GM06990 (cell line): ENCODE results near the gene CRAMP1.

Source experiments
- DNase-seq: peaks from one replicate; pipeline ENCODE4 v3.0.0-alpha.2; 2011; ENCODE audit not compliant: insufficient read length; ENCODE audit errors: extremely low read depth
- H3K27me3 ChIP-seq: replicated peaks from 2 replicates; pipeline ENCODE4 v1.6.0; 2011; ENCODE audit warnings: low read length; ENCODE audit not compliant: control insufficient read depth, insufficient read depth
- H3K36me3 ChIP-seq: 2 replicates; pipeline ENCODE4 v1.5.1; 2011; ENCODE audit warnings: low read length; ENCODE audit not compliant: control insufficient read depth, insufficient read depth
- H3K4me3 ChIP-seq: replicated peaks from 2 replicates; pipeline ENCODE4 v1.5.1; 2011; ENCODE audit warnings: low read depth, mild to moderate bottlenecking, control low read depth, low read length
- TF ChIP-seq, protein P1 (sequence below): IDR thresholded peaks from 2 replicates; pipeline ENCODE4 v1.5.1; 2011; ENCODE audit warnings: low read length, control low read depth, mild to moderate bottlenecking, inconsistent platforms; ENCODE audit not compliant: insufficient read depth, poor library complexity, severe bottlenecking

Gene CRAMP1

DNA sequence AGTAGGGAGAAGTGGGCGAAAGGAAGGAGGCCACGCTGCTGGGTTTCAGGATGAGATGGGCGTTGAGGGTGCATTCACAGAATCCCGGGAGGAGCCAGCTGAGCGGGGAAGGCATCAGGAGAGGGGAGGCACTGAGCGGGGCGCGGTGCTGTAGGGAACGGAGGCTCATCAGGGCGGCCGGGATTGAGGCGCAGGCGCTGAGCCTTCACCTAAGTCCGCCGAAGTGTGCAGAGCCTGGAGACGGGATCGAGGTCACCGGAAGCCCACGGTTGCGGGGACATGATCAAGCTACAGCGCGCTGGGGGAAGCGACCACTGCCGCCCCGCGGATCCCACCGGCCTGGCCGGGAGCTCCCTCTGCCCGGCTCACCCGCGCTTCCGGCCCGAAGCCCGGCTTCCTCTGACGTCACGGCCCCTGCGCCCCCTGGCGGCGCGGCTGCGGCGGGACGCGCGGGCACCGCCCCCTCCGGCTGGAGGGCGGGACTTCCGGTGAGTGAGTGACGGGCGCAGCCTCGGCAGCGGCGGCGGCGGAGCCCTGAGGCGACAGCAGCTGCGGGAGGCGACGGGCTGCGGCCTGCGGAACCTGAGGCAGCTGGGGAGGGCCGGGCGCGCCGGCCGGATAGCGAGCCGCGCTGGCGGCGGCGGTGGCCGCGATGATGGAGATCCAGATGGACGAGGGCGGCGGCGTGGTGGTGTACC, 93.7 kb downstream of the CRAMP1 start, which contains the start of gene MAPK8IP3:
Gene MAPK8IP3 (plus strand): TSS at position 508 of the 698 bp plus-strand sequence. CDS start 145 bp downstream, at position 653.
- DNase-seq: peak; percentile 95
- Histone ChIP-seq H3K27me3 (no peaks in the 10 kb centered on the region), H3K4me3 (peak within 1 kb of the TSS; percentile 100), H3K36me3 (peaks cover 9% of the 10 kb centered on the region)
- TF ChIP-seq, protein P1, sequence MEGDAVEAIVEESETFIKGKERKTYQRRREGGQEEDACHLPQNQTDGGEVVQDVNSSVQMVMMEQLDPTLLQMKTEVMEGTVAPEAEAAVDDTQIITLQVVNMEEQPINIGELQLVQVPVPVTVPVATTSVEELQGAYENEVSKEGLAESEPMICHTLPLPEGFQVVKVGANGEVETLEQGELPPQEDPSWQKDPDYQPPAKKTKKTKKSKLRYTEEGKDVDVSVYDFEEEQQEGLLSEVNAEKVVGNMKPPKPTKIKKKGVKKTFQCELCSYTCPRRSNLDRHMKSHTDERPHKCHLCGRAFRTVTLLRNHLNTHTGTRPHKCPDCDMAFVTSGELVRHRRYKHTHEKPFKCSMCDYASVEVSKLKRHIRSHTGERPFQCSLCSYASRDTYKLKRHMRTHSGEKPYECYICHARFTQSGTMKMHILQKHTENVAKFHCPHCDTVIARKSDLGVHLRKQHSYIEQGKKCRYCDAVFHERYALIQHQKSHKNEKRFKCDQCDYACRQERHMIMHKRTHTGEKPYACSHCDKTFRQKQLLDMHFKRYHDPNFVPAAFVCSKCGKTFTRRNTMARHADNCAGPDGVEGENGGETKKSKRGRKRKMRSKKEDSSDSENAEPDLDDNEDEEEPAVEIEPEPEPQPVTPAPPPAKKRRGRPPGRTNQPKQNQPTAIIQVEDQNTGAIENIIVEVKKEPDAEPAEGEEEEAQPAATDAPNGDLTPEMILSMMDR: peak; percentile 27

DNA sequence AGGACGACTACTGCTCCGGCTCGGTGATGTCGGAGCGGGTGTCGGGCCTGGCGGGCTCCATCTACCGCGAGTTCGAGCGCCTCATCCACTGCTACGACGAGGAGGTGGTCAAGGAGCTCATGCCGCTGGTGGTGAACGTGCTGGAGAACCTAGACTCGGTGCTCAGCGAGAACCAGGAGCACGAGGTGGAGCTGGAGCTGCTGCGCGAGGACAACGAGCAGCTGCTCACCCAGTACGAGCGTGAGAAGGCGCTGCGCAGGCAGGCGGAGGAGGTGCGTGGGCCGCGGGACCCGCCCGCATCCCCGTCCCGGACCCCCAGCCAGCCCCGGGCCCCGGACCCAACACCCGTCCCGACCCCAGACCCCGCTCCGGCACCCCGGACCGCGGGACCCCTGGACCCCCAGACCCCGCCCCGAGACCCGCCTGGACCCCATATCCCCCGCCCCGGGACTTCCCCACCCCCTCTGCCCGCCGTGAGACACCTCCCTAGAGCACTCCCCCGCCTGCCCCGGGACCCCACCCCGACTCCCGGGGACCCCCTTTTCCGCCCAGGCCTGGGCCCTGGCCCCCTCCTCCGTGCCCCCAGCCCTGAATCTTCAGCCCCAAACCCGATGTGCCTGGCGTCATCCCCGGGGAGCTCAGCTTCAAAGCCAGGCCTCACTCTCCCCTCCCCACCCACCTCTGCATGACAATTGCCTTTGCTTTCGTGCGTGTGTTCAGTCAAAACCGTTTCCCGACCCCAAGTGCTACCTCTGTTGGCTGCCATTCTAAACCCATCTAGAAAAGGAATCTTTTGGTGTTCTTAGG, 94.4 kb downstream of the CRAMP1 start:
- no peak for DNase-seq
- H3K27me3 ChIP-seq: no peaks in the 10 kb centered on the region
- peak overlapping the region; percentile 100 for H3K4me3 ChIP-seq
- H3K36me3 ChIP-seq: peaks cover 7% of the 10 kb centered on the region
- TF ChIP-seq, protein P1: peak; percentile 2

DNA sequence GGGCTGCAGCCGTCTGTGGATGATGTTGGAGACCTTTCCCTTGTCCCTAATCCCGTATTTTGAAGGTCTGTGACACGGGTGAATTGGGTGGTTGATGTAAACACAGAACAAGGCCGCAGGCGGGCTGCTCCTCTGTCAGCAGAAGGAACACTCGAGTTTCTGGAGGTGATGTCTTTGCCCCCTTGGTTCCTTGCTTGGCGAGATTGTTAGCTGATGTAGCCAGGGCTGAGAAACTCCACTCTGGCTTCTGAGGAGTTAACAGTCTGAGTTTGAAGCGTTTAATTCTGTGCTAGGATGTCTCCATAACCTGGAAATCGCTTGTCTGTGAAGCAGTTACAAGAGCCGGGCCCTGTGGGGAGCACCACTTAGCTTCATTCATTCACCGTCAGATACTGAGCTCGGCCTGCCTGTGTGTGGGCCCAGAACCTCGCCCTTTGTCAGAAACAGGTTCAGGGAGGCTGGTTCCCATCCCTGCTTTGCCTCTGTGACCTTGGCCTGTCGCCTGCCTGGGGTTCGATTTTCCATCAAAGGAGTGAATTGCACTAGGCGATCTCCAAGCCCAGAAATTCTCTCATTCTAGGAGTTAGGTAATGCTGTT, 95.1 kb downstream of the CRAMP1 start:
- no peak for DNase-seq
- TF ChIP-seq, protein P1: no peak

GRCh38 chr16:1708083-1708767, 96.1 kb downstream of the CRAMP1 start:
- H3K27me3 ChIP-seq: no peaks in the 10 kb centered on the region
- DNase-seq: no peak
- TF ChIP-seq, protein P1: no peak
- H3K4me3 ChIP-seq: no peak overlapping the region
- peaks cover 2% of the 10 kb centered on the region for H3K36me3 ChIP-seq

More for the DNA sequence above, 95.1 kb downstream of the CRAMP1 start:
- no peaks in the 10 kb centered on the region for H3K27me3 ChIP-seq
- H3K4me3 ChIP-seq: peak overlapping the region; percentile 100
- peaks cover 5% of the 10 kb centered on the region for H3K36me3 ChIP-seq

- H3K4me3 ChIP-seq: no peak overlapping the region
- DNase-seq: no peak
- TF ChIP-seq, protein P1: no peak
- H3K27me3 ChIP-seq: no peaks in the 10 kb centered on the region
- peaks cover 2% of the 10 kb centered on the region for H3K36me3 ChIP-seq
These were observed 96.6 kb downstream of the CRAMP1 start for GRCh38 chr16:1708768-1709180.
